ENCODE measurements around the gene H19. TPM values are rescaled to one million over a fixed set of nuclear protein-coding genes. Genes with fewer than 3 reads are reported as not detected.

The H19 gene
- total RNA-seq, 4 donors from 2014 or later: 13.5 to 68.7 (median 19.4) TPM

GRCh38 chr11:1968454-1969002 is 29.1 kb downstream of the H19 start:
- no peak for DNase-seq
- Histone ChIP-seq H3K27me3 (no peaks in the 10 kb centered on the region), H3K27ac (no peak overlapping the region), H3K9me3 (no peaks in the 10 kb centered on the region), H3K36me3 (no peaks in the 10 kb centered on the region), H3K4me3 (replicated peaks in 1 of 3) (no peak overlapping the region), H3K4me1 (no peaks in the 10 kb centered on the region)
- WGBS, 2 donors: no CpG with 5 or more reads among the region's 24 CpGs
- intact Hi-C loops (cut with DNase I): no loop called here
- TF ChIP-seq CTCF (IDR thresholded peaks at IDR 0.05) (no peak), POLR2A (IDR thresholded peaks at IDR 0.05) (no peak)

- no peak for DNase-seq
- TF ChIP-seq POLR2A (IDR thresholded peaks at IDR 0.05): no peak
- no peak for TF ChIP-seq CTCF (IDR thresholded peaks at IDR 0.05)
- no peak overlapping the region for H3K27ac ChIP-seq
- intact Hi-C loops (cut with DNase I): no loop called here
- WGBS, 2 donors: no CpG with 5 or more reads among the region's 21 CpGs
- H3K27me3 ChIP-seq: no peaks in the 10 kb centered on the region
- H3K36me3 ChIP-seq: no peaks in the 10 kb centered on the region
- H3K4me3 ChIP-seq (replicated peaks in 1 of 3): no peak overlapping the region
- H3K4me1 ChIP-seq: no peaks in the 10 kb centered on the region
- H3K9me3 ChIP-seq: no peaks in the 10 kb centered on the region
These were observed 29.9 kb downstream of the H19 start for GRCh38 chr11:1967641-1968225.

- intact Hi-C loops (cut with DNase I): no loop called here
- Histone ChIP-seq H3K36me3 (no peaks in the 10 kb centered on the region), H3K4me3 (replicated peaks in 1 of 3) (no peak overlapping the region), H3K27me3 (no peaks in the 10 kb centered on the region), H3K4me1 (no peaks in the 10 kb centered on the region), H3K27ac (no peak overlapping the region), H3K9me3 (no peaks in the 10 kb centered on the region)
- DNase-seq: no peak
- TF ChIP-seq CTCF (IDR thresholded peaks at IDR 0.05) (no peak), POLR2A (IDR thresholded peaks at IDR 0.05) (no peak)
- no CpG with 5 or more reads among the region's 18 CpGs for WGBS, 2 donors
These were observed 31.1 kb downstream of the H19 start for GRCh38 chr11:1966531-1966930.

- H3K4me1 ChIP-seq: no peaks in the 10 kb centered on the region
- no peaks in the 10 kb centered on the region for H3K27me3 ChIP-seq
- TF ChIP-seq CTCF (IDR thresholded peaks at IDR 0.05) (no peak), POLR2A (IDR thresholded peaks at IDR 0.05) (no peak)
- no peak for DNase-seq
- intact Hi-C loops (cut with DNase I): no loop called here
- no peaks in the 10 kb centered on the region for H3K36me3 ChIP-seq
- no peak overlapping the region for H3K4me3 ChIP-seq (replicated peaks in 1 of 3)
- no CpG with 5 or more reads among the region's 20 CpGs for WGBS, 2 donors
- H3K9me3 ChIP-seq: no peaks in the 10 kb centered on the region
- H3K27ac ChIP-seq: no peak overlapping the region
These were observed 32.7 kb downstream of the H19 start for GRCh38 chr11:1964955-1965354.

GRCh38 chr11:1964348-1964747 is 33.3 kb downstream of the H19 start:
- intact Hi-C loops (cut with DNase I): no loop called here
- no peaks in the 10 kb centered on the region for H3K9me3 ChIP-seq
- TF ChIP-seq POLR2A (IDR thresholded peaks at IDR 0.05) (no peak), CTCF (IDR thresholded peaks at IDR 0.05) (no peak)
- no peak overlapping the region for H3K27ac ChIP-seq
- no peak for DNase-seq
- H3K4me1 ChIP-seq: no peaks in the 10 kb centered on the region
- H3K4me3 ChIP-seq (replicated peaks in 1 of 3): no peak overlapping the region
- no peaks in the 10 kb centered on the region for H3K36me3 ChIP-seq
- H3K27me3 ChIP-seq: no peaks in the 10 kb centered on the region
- no CpG with 5 or more reads among the region's 17 CpGs for WGBS, 2 donors
